Measurements from ENCODE around the gene TAF13. TPM values are rescaled to one million over a fixed set of nuclear protein-coding genes. Genes with fewer than 3 reads are reported as not detected.
A peak's percentile ranks its signal among the peaks of the same experiment; 100 is the strongest.

The TAF13 gene
- total and polyA plus RNA-seq, 9 of the 15 experiments (the other 6 are each of a cell fraction or from before 2014, with no cell fraction given): 14.9 to 77.2 (median 38.7) TPM

DNA sequence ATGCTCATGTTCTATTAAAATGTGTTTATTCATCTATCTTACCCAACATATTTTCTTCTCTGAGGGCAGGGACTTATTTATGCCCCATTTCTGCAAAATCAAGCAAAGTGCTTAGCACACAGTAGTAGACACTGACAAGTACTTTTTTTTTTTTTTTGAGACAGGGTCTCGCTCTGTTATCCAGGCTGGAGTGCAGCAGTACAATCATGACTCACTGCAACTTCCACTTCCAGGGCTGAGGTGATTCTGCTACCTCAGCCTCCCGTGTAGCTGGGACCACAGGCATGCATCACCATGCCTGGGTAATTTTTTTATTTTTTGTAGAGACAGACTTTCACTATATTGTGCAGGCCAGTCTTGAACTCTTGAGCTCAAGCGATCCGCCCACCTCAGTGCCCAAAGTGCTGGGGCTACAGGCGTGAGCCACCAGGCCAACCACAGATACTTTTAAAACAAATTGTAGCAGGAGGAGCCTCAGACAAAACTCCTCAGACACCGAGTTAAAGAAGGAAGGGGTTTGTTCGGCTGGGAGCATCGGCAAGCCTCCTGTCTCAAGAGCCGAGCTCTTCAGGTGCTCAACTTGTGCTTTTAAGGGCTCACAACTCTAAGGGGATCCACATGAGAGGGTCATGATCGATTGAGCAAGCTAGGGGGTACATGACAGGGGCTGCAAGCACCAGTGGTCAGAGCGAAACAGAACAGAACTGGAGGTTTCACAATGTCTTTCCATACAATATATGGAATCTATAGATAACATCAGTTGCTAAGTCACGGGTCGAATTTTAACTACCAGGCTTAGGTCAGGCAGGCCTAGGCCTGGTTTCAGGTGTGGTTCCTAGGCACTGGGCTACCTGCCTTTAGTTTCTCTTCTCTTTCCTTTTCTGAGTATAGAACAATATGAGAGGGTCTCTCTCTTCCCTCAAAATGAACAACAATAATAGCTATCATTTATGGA lies 9.0 kb upstream of the TAF13 start (continued):
- TF ChIP-seq, protein P1, sequence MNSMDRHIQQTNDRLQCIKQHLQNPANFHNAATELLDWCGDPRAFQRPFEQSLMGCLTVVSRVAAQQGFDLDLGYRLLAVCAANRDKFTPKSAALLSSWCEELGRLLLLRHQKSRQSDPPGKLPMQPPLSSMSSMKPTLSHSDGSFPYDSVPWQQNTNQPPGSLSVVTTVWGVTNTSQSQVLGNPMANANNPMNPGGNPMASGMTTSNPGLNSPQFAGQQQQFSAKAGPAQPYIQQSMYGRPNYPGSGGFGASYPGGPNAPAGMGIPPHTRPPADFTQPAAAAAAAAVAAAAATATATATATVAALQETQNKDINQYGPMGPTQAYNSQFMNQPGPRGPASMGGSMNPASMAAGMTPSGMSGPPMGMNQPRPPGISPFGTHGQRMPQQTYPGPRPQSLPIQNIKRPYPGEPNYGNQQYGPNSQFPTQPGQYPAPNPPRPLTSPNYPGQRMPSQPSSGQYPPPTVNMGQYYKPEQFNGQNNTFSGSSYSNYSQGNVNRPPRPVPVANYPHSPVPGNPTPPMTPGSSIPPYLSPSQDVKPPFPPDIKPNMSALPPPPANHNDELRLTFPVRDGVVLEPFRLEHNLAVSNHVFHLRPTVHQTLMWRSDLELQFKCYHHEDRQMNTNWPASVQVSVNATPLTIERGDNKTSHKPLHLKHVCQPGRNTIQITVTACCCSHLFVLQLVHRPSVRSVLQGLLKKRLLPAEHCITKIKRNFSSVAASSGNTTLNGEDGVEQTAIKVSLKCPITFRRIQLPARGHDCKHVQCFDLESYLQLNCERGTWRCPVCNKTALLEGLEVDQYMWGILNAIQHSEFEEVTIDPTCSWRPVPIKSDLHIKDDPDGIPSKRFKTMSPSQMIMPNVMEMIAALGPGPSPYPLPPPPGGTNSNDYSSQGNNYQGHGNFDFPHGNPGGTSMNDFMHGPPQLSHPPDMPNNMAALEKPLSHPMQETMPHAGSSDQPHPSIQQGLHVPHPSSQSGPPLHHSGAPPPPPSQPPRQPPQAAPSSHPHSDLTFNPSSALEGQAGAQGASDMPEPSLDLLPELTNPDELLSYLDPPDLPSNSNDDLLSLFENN (IDR thresholded peaks at IDR 0.05; ENCODE audit: low read depth in 2 of 2, low read length in 2 of 2): no peak
- TF ChIP-seq SREBF2 (CRISPR knock-in tag; IDR thresholded peaks at IDR 0.05) (0 out of 2 replicates have a peak, but pooled peaks have one; percentile 73), NFATC3 (IDR thresholded peaks at IDR 0.05) (no peak), ZC3H11A (IDR thresholded peaks at IDR 0.05; ENCODE audit: low read depth, low read length) (no peak), RHOXF2B (CRISPR knock-in tag; conservative IDR thresholded peaks at IDR 0.05) (no peak), KDM1A (IDR thresholded peaks at IDR 0.05) (no peak)
- TF ChIP-seq, protein P2, sequence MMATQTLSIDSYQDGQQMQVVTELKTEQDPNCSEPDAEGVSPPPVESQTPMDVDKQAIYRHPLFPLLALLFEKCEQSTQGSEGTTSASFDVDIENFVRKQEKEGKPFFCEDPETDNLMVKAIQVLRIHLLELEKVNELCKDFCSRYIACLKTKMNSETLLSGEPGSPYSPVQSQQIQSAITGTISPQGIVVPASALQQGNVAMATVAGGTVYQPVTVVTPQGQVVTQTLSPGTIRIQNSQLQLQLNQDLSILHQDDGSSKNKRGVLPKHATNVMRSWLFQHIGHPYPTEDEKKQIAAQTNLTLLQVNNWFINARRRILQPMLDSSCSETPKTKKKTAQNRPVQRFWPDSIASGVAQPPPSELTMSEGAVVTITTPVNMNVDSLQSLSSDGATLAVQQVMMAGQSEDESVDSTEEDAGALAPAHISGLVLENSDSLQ (IDR thresholded peaks at IDR 0.05): no peak
- TF ChIP-seq, protein P3, sequence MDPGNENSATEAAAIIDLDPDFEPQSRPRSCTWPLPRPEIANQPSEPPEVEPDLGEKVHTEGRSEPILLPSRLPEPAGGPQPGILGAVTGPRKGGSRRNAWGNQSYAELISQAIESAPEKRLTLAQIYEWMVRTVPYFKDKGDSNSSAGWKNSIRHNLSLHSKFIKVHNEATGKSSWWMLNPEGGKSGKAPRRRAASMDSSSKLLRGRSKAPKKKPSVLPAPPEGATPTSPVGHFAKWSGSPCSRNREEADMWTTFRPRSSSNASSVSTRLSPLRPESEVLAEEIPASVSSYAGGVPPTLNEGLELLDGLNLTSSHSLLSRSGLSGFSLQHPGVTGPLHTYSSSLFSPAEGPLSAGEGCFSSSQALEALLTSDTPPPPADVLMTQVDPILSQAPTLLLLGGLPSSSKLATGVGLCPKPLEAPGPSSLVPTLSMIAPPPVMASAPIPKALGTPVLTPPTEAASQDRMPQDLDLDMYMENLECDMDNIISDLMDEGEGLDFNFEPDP (CRISPR knock-in tag; IDR thresholded peaks at IDR 0.05): no peak
- TF ChIP-seq, protein P4, sequence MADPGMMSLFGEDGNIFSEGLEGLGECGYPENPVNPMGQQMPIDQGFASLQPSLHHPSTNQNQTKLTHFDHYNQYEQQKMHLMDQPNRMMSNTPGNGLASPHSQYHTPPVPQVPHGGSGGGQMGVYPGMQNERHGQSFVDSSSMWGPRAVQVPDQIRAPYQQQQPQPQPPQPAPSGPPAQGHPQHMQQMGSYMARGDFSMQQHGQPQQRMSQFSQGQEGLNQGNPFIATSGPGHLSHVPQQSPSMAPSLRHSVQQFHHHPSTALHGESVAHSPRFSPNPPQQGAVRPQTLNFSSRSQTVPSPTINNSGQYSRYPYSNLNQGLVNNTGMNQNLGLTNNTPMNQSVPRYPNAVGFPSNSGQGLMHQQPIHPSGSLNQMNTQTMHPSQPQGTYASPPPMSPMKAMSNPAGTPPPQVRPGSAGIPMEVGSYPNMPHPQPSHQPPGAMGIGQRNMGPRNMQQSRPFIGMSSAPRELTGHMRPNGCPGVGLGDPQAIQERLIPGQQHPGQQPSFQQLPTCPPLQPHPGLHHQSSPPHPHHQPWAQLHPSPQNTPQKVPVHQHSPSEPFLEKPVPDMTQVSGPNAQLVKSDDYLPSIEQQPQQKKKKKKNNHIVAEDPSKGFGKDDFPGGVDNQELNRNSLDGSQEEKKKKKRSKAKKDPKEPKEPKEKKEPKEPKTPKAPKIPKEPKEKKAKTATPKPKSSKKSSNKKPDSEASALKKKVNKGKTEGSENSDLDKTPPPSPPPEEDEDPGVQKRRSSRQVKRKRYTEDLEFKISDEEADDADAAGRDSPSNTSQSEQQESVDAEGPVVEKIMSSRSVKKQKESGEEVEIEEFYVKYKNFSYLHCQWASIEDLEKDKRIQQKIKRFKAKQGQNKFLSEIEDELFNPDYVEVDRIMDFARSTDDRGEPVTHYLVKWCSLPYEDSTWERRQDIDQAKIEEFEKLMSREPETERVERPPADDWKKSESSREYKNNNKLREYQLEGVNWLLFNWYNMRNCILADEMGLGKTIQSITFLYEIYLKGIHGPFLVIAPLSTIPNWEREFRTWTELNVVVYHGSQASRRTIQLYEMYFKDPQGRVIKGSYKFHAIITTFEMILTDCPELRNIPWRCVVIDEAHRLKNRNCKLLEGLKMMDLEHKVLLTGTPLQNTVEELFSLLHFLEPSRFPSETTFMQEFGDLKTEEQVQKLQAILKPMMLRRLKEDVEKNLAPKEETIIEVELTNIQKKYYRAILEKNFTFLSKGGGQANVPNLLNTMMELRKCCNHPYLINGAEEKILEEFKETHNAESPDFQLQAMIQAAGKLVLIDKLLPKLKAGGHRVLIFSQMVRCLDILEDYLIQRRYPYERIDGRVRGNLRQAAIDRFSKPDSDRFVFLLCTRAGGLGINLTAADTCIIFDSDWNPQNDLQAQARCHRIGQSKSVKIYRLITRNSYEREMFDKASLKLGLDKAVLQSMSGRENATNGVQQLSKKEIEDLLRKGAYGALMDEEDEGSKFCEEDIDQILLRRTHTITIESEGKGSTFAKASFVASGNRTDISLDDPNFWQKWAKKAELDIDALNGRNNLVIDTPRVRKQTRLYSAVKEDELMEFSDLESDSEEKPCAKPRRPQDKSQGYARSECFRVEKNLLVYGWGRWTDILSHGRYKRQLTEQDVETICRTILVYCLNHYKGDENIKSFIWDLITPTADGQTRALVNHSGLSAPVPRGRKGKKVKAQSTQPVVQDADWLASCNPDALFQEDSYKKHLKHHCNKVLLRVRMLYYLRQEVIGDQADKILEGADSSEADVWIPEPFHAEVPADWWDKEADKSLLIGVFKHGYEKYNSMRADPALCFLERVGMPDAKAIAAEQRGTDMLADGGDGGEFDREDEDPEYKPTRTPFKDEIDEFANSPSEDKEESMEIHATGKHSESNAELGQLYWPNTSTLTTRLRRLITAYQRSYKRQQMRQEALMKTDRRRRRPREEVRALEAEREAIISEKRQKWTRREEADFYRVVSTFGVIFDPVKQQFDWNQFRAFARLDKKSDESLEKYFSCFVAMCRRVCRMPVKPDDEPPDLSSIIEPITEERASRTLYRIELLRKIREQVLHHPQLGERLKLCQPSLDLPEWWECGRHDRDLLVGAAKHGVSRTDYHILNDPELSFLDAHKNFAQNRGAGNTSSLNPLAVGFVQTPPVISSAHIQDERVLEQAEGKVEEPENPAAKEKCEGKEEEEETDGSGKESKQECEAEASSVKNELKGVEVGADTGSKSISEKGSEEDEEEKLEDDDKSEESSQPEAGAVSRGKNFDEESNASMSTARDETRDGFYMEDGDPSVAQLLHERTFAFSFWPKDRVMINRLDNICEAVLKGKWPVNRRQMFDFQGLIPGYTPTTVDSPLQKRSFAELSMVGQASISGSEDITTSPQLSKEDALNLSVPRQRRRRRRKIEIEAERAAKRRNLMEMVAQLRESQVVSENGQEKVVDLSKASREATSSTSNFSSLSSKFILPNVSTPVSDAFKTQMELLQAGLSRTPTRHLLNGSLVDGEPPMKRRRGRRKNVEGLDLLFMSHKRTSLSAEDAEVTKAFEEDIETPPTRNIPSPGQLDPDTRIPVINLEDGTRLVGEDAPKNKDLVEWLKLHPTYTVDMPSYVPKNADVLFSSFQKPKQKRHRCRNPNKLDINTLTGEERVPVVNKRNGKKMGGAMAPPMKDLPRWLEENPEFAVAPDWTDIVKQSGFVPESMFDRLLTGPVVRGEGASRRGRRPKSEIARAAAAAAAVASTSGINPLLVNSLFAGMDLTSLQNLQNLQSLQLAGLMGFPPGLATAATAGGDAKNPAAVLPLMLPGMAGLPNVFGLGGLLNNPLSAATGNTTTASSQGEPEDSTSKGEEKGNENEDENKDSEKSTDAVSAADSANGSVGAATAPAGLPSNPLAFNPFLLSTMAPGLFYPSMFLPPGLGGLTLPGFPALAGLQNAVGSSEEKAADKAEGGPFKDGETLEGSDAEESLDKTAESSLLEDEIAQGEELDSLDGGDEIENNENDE (IDR thresholded peaks at IDR 0.05; ENCODE audit: low read depth, low read length): no peak
